IPS-15b (cell line): ENCODE results near the gene RDH11.

ENCODE experiments used
- H3K27me3 ChIP-seq: one replicate; pipeline ENCODE4 v1.6.1; 2013; ENCODE audit warnings: low read length; ENCODE audit not compliant: control insufficient read depth, insufficient read depth
- H3K36me3 ChIP-seq: one replicate; pipeline ENCODE4 v1.6.1; 2013; ENCODE audit warnings: low read length; ENCODE audit not compliant: control insufficient read depth, insufficient read depth
- H3K4me1 ChIP-seq: one replicate; pipeline ENCODE4 v1.6.1; 2013; ENCODE audit warnings: mild to moderate bottlenecking, low read length; ENCODE audit not compliant: control insufficient read depth, insufficient read depth
- H3K4me3 ChIP-seq: one replicate; pipeline ENCODE4 v1.5.1; 2013; ENCODE audit warnings: low read depth, low read length
- H3K9ac ChIP-seq: one replicate; pipeline ENCODE4 v1.6.1; 2013; ENCODE audit warnings: low read depth, mild to moderate bottlenecking, low read length
- H3K9me3 ChIP-seq: one replicate; pipeline ENCODE4 v1.6.1; 2013; ENCODE audit warnings: mild to moderate bottlenecking, low read length; ENCODE audit not compliant: control insufficient read depth, insufficient read depth

Gene RDH11

DNA sequence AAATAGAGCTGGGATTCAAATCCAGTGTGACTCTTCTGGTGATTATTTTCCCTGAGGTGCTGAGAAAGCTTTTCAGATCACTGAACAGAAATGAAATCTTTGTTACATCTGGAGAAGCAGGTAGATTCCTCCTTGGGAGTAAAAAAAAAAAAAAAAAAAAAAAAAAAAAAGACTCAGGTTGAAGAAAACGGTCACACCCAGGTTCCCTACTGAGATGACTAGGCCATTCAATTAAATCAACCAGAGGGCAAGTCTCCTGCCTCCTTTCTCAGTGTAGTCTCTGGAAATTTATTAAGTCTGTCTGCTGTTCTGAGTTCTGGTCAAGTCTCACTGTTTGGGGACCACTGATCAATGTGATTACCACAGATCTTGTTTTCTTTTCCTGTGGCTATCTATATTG, 51.9 kb downstream of the RDH11 start:
- Histone ChIP-seq H3K4me1 (peaks cover 4% of the 10 kb centered on the region), H3K9me3 (no peaks in the 10 kb centered on the region), H3K9ac (no peak overlapping the region), H3K36me3 (no peaks in the 10 kb centered on the region), H3K4me3 (no peak overlapping the region), H3K27me3 (no peaks in the 10 kb centered on the region)

GRCh38 chr14:67641902-67642749, 53.4 kb downstream of the RDH11 start:
- no peaks in the 10 kb centered on the region for H3K36me3 ChIP-seq
- H3K27me3 ChIP-seq = no peaks in the 10 kb centered on the region
- no peaks in the 10 kb centered on the region for H3K9me3 ChIP-seq
- H3K4me3 ChIP-seq = no peak overlapping the region
- H3K9ac ChIP-seq = no peak overlapping the region
- peaks cover 4% of the 10 kb centered on the region for H3K4me1 ChIP-seq

GRCh38 chr14:67641480-67641879, 54.1 kb downstream of the RDH11 start:
- Histone ChIP-seq H3K9me3 (no peaks in the 10 kb centered on the region), H3K4me1 (peaks cover 4% of the 10 kb centered on the region), H3K27me3 (no peaks in the 10 kb centered on the region), H3K36me3 (no peaks in the 10 kb centered on the region), H3K9ac (no peak overlapping the region), H3K4me3 (no peak overlapping the region)

DNA sequence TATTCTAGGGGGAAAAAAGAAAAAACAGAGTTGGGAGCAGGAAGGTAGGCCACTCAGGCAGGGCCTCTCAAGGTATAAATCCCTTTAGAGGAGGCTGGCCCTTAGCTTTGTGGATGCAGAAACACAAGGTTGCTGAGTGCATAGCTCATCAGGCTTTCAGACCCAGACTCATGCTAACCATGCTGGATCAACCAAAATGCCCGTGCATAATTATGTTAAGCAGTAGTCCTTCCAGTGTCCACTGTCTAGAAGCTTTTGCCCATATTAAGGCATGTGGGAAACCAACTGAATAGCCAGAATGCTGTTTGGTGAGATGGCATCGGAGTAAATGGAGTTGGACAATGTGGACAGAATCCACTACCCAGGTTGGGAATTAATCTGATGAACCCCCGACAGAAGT, 56.9 kb downstream of the RDH11 start:
- H3K9ac ChIP-seq = no peak overlapping the region
- H3K4me1 ChIP-seq = peaks cover 1% of the 10 kb centered on the region
- H3K27me3 ChIP-seq = no peaks in the 10 kb centered on the region
- no peaks in the 10 kb centered on the region for H3K36me3 ChIP-seq
- no peaks in the 10 kb centered on the region for H3K9me3 ChIP-seq
- H3K4me3 ChIP-seq = no peak overlapping the region

GRCh38 chr14:67636361-67636919, 59.1 kb downstream of the RDH11 start:
- Histone ChIP-seq H3K9ac (no peak overlapping the region), H3K9me3 (no peaks in the 10 kb centered on the region), H3K4me3 (no peak overlapping the region), H3K4me1 (no peaks in the 10 kb centered on the region), H3K27me3 (no peaks in the 10 kb centered on the region), H3K36me3 (no peaks in the 10 kb centered on the region)

GRCh38 chr14:67633451-67634147, 62.0 kb downstream of the RDH11 start:
- no peaks in the 10 kb centered on the region for H3K9me3 ChIP-seq
- no peaks in the 10 kb centered on the region for H3K4me1 ChIP-seq
- H3K36me3 ChIP-seq = no peaks in the 10 kb centered on the region
- no peak overlapping the region for H3K9ac ChIP-seq
- H3K4me3 ChIP-seq = no peak overlapping the region
- no peaks in the 10 kb centered on the region for H3K27me3 ChIP-seq

GRCh38 chr14:67630938-67631337, 64.6 kb downstream of the RDH11 start:
- Histone ChIP-seq H3K9ac (no peak overlapping the region), H3K4me1 (no peaks in the 10 kb centered on the region), H3K36me3 (no peaks in the 10 kb centered on the region), H3K27me3 (no peaks in the 10 kb centered on the region), H3K4me3 (no peak overlapping the region), H3K9me3 (no peaks in the 10 kb centered on the region)

- no peaks in the 10 kb centered on the region for H3K9me3 ChIP-seq
- H3K36me3 ChIP-seq = no peaks in the 10 kb centered on the region
- H3K27me3 ChIP-seq = no peaks in the 10 kb centered on the region
Observed at GRCh38 chr14:67630186-67630585, 65.4 kb downstream of the RDH11 start.

DNA sequence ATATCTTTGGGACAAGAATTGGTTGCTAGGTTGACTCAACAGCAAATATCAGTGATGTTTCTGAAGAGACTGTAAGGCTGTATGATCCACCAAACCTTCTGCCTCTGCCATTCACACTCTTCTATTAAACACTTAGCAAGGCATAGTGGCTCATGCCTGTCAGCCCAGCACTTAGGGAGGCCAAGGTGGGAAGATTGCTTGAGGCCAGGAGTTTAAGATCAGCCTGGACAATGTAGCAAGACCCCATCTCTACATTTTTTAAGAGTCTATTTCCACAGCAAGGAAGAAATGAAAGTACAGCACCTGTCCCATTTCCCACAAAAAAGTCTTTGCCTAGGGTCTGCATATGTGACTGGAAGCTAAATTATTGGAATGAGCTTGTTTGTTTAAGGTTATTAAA, 68.0 kb downstream of the RDH11 start:
- H3K9ac ChIP-seq = no peak overlapping the region
- peaks cover 4% of the 10 kb centered on the region for H3K36me3 ChIP-seq
- H3K27me3 ChIP-seq = no peaks in the 10 kb centered on the region
- H3K4me1 ChIP-seq = no peaks in the 10 kb centered on the region
- no peaks in the 10 kb centered on the region for H3K9me3 ChIP-seq
- no peak overlapping the region for H3K4me3 ChIP-seq

More at GRCh38 chr14:67630186-67630585, 65.4 kb downstream of the RDH11 start:
- H3K4me3 ChIP-seq = no peak overlapping the region
- H3K9ac ChIP-seq = no peak overlapping the region
- no peaks in the 10 kb centered on the region for H3K4me1 ChIP-seq
